HG02852 (cell line): ENCODE data around the gene KLHL29.
"Not testable (repeated sequence)": the region's sequence is repeated elsewhere in the genome, so short reads cannot be mapped to it uniquely, and the experiment has no call there.

ENCODE experiments used
- ATAC-seq: cut with Tn5 transposase; IDR thresholded peaks from one replicate; pipeline ENCODE4 v1.9.1; 2021; ENCODE audit warnings: mild to moderate bottlenecking, moderate library complexity; ENCODE audit not compliant: unreplicated experiment

The KLHL29 gene

DNA sequence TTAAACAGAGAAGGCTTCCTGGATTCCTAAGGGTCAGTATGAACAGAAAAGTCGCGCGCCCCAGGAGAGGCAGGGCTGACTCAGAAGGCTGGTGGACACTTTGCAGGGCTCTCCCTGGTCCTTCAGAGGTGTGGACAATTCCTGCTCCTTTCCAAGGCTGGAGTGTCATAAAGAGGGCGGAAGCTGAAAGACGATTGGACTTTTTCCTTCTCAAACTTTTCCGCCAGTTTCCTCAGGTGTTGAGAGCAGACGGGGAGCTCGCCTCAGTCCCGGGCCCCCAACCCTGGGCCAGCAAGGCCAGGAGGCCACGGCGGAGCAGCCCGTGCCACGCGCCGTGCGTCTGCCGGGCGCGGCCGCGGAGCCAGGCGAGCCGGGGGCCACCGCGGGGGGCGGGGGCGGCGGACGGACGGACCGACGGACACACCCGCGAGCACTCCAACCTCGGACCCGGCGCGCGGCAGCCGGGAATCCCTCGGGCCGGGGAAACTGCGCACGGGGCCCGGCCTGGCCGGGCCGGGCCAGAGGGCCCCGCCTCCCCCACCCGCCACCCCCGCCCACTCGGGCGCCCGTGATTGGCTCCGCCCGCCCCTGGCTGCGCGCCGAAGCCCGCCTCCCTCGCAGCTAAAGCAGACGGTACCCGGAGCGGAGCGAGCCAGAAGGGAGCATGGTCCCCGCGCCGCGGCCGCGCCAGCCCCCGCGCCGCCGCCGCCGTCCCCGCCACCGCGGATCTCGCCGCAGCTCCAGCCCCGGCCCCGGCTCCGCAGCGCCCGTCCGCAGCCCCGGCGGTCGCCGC is at the start of gene KLHL29:
TSS of gene KLHL29 (plus strand) at position 629 of the 793 bp plus-strand sequence. CDS start 177,018 bp downstream, outside the sequence.
- peak; percentile 63 for ATAC-seq

DNA sequence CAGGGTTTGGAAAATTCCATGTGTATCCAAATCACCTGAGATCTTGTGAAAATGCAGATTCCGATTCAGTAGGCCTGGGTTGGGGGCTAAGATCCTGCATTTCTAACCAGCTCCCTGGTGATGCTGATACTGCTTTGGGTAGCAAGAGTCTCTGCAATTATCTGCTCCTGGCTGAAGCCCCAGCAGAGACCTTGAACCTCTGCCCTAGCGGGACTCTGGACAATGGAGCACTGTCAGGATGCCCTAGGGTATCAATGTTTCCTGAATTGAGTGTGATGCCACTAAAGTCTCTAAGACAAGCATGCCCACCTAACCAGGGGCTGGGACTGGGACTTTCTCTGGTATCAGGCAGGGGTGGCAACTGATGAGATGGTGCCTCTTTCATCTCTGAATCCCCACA is 49.4 kb upstream of the KLHL29 start:
- no peak for ATAC-seq

DNA sequence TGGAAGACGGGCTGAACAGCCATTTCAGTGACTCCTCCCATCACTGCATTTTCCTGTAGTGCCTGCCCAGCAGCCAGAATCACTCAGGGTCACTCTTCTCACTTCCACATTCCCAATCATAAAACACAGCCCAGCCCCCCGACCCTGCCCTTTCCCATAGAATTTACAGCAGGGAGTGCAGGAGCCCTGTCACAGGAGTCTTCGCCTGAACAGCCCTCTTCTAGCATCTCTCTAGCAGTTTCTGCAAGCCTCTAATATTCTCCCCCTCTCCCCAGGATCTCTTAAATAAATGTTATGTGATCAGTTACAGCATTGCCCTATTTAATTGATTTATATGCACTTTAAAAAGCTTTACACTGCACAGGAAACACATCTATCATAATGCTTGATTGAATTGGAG is 42.9 kb upstream of the KLHL29 start:
- ATAC-seq: no peak

DNA sequence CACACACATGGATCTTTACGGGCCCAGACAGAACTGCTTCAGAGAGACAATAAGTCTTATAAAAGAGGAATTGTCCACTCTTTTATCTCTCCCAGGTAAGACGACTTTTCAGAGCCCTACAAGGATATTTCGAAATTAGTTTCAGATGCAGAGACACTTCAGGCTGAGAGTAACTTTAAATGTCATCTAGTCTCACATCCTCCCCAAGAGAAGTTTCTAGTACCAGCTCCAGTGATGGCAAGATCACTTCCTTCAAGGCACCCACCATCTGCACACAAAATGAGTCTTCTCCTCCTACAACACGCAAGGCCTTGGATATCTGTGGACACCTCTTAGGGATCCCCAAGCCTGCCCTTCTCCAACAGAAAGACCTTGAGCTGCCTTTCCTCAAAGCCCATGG is 39.0 kb upstream of the KLHL29 start:
- peak; percentile 56 for ATAC-seq

DNA sequence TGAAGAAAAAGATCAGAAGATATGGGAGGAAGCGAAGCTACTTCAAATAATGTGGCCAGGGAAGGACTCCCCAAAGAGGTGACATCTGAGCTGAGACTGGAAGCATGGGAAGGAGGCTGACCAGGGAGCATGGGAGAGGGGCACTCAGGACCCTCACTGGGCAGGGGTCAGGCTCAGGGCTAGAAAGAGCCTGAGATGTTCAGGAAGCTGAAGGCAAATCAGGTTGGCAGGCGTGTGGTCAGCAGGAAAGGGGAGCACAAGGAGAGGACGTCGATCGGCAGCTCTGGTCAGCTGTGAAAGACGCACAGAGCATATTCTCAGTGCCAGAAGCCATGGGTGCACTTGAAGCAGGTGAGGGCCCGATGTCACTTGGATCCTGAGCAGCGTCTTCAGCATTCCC is 38.2 kb upstream of the KLHL29 start:
- ATAC-seq: no peak

DNA sequence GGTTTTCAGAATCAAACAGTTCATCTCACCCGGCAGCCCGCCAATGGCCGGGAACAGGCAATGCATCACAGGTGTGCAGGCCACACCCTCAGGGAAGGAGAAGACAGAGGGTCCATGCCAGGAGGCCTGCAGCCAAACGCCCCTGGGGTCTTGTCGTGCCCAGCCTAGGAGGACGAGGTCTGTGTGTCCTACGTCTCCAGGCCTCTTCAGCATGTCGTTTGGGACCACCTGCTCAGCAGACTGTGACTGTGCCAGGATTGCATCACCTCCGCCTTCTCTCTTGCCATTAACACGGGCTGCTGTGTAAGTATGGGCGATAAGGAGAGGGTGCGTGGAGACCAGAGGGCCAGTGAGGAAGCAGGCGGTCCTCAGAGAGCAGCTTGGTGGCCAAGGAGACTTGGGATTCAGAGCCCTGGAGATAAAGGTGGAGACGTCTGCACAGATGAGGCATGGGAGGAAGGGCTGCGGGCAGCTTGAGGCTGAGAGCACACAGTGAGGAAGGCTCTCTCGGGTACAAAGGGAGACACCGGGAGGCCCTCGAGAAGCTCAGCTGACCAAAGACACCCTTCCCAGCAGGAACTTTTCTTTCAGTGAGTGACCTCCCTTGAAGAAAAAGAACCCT is 37.4 kb upstream of the KLHL29 start:
- no peak for ATAC-seq

DNA sequence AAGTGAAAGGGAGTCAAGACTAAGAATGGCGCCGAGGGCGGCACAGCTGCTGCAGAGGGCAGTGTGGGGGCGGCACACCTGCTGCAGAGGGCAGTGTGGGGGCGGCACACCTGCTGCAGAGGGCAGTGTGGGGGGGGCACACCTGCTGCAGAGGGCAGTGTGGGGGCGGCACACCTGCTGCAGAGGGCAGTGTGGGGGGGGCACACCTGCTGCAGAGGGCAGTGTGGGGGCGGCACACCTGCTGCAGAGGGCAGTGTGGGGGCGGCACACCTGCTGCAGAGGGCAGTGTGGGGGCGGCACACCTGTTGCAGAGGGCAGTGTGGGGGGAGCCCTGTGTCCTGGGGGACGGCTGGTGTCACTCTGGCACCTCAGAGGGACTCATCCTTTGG is 36.9 kb upstream of the KLHL29 start:
- not testable (repeated sequence) for ATAC-seq

DNA sequence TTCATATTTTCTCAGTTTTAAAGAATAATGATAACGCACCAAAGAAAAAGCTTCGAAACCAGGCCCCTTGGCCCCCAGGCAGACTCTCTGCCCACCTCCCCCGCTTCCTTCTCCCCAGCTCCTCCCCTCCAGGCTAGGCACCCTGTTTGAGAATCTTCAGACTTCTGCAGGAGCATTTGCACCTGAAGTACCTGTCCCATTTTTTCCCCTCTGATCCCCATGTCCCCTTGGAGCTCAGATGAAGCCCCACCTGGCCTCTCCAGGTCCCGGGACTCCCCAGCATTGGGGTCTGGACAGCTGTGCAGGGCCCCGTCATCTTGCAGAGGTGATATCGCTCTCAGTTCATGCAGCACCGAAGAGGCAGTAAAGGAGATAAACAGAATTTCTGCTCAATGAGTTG is 35.5 kb upstream of the KLHL29 start:
- no peak for ATAC-seq

DNA sequence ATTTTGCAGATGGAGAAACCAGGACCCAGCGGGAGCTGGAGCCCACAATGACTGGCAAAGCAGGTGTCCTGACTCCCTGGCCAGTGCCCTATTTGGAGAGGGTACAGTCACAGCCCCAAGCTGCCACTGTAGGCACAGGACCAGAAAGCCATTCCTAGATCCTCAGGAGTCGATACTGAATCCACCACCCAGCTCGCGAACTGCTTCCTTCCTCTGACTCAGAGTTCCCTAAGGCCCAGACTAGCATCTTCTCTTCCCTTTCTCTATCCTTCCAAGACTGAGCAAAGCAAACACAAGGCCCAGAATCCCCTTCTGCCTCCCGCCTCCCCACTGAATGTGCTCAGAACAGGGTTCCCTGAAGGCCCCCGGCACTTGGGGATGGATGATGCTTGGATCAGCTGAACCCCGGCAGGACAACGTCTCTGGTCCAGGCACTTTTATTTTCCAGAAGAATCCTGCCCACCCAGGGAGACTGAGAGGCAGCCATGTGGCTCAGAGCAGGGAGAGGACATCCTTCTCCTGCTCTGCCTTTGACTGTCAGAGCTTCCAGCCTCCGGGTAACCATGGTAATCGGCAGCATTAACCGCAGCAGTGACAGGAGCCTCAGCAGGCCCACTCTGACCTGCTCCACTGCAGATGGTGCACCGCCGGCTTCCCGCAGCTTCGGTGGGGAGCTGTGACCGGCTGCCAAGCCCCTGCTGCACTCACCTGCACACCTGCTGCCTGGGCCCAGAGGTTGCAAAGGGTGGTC is 34.8 kb upstream of the KLHL29 start:
- no peak for ATAC-seq

DNA sequence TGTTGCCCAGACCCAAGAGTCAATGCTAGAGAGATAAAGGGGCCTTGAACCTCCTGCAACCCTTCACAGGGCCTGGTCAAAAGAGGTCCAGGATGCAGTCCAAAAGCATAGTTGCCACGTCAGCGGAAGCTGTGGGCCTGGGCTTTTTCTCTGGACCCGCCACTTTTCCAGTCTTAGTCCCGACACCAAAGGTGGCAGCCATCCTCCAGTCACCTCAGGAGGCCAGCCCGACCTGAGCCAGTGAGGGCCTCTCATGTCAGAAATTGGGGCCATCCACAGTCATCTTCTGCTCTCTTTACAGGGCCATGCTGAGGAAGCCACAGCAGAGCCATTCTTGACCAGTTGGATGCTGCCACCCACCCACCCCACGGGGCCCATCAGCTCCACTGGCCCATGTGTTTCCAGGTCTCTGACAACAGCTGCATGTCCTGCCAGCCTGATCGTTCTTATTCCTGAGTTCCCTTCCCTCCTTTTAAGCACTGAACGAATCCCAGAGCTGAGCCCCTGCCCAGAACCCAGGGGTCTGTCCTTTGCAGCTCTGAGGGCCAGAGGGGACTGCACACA is 34.1 kb upstream of the KLHL29 start:
- no peak for ATAC-seq

DNA sequence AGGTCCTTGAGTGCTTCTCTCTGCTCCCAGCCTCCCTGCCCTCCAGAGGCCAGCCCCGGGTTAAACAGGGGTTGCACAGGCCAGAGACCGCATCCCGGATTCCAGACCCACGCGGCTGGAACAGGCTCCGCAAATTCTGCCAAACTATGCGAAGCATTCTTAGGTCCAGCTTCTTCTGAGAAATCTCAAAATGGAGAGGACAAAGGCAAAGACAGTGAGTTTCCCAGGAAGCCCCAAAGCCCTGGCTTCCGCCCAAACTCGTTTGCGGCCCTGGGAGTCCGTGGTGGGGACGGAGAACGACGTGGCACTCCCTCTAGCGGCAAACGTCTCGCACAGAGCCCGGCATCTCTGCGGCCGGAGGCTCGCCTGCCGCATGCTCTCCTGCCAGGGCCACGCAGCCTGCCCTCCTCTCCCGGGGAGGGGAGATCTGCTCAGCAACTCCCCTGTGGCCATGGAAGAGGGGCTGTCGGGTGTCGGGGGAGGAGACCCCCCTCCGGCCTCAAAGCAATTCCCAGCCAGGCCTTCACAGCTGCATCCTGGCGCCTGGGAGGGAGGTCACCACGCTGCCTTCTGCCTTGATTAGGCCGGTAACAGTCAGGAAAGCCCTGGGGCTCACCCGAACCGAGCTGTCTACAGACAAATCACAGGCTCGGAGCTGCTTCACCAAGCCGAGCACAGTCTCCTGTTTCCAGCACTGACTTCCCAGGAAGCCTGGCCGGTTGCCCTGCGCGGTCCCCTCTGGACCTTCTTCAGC is 33.4 kb upstream of the KLHL29 start:
- ATAC-seq: peak; percentile 83

DNA sequence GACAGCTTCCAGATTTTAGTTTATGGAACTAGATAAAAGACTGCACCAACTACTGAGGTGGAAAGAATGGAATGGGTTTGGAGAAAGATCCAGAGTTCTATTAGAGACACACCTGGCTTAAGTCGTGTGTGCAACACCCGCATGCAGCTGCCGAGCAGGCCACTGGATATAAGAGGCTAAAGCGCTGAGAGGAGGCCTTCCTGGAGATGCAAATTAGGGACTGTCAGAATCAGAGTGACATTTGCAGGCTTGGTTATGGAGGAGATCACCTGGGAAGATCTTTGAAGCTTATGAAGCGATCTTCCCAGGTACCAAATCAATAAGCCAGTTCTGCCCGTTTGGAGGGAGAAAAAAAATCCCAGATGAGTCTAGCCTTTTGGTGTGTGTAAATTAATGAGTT is 30.4 kb upstream of the KLHL29 start:
- ATAC-seq: peak; percentile 85

DNA sequence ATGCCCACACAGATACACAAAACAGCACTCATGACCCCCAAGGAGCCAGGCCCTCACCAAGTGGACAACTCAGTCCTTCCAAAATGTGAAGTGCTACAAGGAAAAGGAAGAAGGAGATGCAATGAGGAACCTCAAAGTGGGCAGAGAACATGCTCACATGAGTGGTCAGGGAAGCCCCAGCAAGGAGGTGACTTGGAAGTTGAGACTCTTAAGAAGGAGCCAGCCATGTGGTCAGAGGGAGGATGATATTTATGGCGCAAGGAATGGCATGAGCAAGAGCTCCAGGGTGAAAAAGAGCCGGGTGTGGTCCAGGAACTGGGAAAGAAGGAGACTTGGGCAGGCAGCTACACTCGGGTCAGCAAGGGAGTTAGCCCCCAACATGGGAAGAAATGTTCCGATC is 30.0 kb upstream of the KLHL29 start:
- peak; percentile 3 for ATAC-seq

DNA sequence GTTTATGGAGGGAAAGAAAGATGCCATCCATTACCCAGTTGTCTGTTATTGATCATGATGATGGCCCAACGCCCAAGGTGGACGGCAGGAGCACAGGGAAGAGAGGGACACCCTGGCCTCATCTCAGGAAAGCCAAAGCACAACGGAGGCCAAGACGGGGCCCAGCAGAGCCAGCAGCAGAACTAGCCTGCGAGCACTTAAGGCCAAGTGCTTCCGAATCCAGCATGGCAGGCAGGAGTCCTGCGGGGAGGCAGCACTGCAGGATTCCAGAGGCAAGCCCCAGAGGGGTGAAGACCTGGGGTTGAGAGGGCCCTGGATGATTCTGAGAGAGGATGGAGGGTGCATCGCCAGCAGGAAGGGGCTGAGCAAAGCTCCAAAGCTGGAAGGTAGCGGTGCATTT is 28.3 kb upstream of the KLHL29 start:
- no peak for ATAC-seq

DNA sequence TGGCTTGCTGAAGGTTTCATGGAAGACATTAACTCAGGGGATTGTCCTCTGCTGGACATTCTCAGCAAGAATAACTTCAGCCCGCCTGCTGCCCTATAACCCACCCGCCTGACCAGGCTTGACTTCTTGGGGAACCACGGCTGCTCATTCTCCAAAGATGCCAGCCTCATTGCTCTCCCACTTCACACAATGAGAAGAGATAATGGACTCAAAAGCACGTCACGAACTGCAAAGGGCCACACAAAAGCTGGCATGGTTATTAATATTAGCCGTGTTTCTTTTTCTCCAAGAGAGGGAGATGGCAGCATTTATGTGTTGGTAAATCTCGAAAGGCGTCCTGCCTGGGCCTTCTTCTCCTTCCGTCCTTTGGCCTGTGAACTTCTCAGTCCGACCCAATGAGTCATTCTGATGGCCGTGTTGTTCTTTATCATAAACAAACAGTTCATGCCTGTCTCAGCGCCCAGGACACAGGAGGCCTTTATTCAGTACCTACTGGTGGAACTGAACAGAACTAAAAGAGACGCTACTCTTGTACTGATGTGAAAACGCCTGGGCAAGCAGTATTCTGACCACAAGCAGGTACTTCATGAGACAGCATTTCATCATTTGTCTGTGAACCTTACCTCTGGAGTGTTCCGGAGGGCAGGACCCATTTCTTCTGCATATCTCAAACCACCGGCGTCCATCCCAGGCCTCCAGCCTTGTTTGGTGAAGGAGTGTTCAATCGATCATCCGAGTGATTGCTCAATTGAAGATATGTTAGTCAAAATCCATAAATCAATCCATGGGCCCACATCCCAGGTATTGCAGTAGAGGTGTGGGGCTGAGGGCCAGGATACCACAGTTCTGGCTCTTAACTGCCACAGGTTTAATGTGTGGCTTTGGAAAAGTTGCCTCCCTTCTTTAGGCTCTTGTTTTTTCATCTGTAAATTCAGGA is 25.1 kb upstream of the KLHL29 start:
- ATAC-seq: no peak

DNA sequence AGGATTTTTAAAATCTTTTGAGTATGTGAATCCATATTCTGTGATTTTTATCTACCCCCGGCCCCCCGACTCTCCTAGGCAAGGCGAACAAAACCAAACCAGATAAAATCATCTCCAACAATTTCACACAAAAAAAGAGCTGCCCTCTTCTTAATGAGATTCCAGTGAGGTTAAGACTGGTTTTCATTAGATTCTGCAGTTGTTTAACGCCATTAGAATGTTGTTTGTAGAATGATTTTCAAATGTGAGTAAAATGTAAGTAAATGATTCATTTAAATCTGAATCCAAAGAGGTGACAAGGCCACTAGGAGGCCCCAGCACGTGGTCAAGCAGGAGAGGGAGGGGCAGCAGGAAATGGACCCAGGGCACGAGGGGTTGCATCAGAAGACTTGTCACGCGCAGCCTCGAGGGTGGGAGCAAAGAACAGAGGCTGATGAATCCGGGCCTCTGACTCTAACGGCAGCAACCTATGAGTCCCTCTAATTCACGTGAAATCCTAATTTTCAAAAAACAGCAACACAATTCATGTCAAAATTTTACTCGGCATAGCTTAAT is 24.3 kb upstream of the KLHL29 start:
- ATAC-seq: no peak

DNA sequence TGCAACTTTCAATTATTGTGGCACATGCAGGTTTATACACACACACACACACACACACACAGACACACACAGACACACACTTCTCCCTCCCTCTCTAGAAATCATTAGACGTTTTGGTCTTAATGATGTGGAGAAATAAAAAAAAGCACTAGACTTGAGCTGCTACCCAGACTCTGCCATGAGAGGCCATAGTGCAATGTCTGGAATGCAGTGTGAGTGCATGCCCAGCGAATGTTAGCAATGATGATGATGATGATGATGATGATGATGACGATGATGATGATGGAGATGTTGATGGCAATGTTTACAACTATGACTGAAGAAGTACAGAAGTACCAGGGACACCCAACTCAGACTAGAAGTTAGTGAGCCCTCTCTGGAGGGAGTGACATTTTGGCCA is 23.8 kb upstream of the KLHL29 start:
- no peak for ATAC-seq

DNA sequence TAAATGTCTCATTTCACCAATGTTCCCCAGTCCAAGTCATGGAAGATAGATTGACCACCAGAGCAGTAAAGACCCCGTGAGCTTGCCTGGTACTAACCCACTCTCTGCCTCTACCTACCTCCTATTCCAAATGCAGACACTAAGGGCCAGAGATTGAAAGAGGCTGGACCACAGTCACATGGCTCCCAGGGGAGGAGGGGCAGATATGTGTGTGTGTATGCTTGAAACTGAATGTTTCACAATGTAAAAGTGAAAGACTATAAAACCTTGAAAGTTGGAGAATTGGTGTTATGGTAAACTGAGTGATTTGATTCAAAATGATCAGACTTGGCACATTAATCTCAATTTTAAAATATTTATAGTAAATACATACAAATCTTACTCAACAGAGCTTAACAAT is 21.7 kb upstream of the KLHL29 start:
- ATAC-seq: no peak

DNA sequence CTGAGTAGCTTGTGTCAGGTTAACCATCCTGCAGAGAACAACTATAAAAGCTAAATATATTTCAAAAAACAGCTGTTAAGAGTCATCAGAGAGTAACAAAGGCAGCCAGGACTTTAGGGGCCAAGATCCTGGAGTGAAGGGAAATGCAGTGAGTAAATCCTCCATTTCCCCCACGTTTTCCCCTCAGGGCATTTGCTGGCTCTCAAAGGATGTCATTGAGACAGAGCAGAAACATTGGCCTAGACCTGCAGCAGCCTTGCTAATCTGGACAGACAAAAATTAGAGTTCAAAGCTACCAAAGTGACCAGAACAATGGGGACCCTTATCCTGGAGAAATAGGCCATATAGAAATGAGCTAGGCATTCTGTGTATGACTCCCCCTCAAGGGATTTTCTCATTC is 21.1 kb upstream of the KLHL29 start:
- no peak for ATAC-seq

DNA sequence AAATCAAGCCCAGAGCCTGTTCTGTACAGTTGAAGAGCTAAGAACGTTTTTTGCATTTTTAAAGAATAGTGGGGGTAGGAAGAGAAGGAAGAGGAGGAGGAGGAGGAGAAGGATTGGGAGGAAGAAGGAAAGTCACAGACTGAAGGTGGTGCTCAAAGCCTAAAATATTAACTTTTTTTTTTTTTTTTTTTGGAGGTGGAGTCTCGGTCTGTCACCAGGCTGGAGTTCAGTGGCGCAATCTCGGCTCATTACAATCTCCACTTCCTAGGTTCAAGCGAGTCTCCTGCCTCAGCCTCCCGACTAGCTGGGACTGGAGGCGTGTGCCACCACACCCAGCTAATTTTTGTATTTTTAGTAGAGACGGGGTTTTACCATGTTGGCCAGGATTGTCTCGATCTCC is 18.3 kb upstream of the KLHL29 start:
- ATAC-seq: no peak
